Thyroid gland (tissue), 4 donors: ENCODE measurements around the gene HTR3D.

Experiments used
- CTCF ChIP-seq, 6 experiments: fragments of 200-600 bp in 3 of 6; fragments of 450-650 bp in 3 of 6; sonication (generic) in 3 of 6; IDR thresholded peaks; one replicate each; pipeline ENCODE4 v1.5.1; 2016 to 2019; ENCODE audit warnings: antibody characterized with exemption in 6 of 6, mild to moderate bottlenecking in 2 of 6, inconsistent platforms in 1 of 6, moderate library complexity in 1 of 6
- POLR2A ChIP-seq, 2 donors: fragments of 450-650 bp; IDR thresholded peaks; one replicate each; pipeline ENCODE4 v1.6.1; 2017; ENCODE audit warnings: antibody characterized with exemption in 2 of 2, mild to moderate bottlenecking in 2 of 2, moderate library complexity in 1 of 2

- no peak for TF ChIP-seq CTCF (IDR thresholded peaks at IDR 0.05)
- no peak for TF ChIP-seq POLR2A (IDR thresholded peaks at IDR 0.05)
Observed at GRCh38 chr3:184068344-184068743, 36.8 kb downstream of the HTR3D start.
